ENCODE results near the gene FNDC11. TPM values are rescaled to one million over a fixed set of nuclear protein-coding genes. Genes with fewer than 3 reads are reported as not detected.

FNDC11 gene
- total and polyA plus RNA-seq, 4 donors, result under 0.01 to 0.01 TPM; not detected in 2

DNA sequence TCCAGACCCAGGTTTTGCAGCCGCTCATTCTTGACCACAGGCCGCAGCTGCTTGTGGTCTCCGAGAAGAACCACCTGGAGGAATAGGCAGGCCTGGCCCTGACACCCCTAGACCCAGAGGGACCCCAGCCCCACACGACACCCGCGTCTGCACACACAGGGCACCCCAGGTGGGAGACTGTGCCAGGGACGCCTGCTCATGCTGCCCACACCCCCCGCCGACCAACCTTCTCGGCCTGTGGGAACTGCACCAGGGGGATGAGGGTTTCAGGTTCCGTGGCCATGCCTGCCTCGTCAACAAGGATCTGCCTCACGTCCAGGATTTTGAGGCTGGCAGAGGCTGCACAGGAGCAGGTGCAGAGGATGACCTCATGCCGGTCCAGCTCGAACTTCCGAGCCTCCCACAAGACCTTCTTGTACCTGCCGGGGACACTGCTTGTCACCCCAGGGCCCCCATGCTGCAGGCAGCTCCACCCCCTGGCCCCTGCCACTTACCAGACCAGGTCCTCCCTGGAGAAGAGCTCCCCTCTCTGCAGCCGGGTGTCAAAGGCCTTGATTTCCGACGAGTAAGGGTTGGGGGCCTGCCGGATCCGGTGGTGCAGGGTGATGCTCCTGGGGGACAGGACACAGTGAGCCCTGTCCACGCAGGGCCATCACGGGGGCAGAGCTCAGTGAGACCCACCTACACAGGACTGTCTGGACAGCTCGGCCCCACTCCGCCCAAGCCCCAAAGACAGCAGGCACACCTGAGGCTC, 7.1 kb downstream of the FNDC11 start:
- H3K36me3 ChIP-seq (ENCODE audit: control insufficient read depth in 4 of 4, insufficient read depth in 3 of 4, low read depth in 1 of 4, low read length in 3 of 4), result peaks cover 0 to 54% (median 37%) of the 10 kb centered on the region in 4 donors

DNA sequence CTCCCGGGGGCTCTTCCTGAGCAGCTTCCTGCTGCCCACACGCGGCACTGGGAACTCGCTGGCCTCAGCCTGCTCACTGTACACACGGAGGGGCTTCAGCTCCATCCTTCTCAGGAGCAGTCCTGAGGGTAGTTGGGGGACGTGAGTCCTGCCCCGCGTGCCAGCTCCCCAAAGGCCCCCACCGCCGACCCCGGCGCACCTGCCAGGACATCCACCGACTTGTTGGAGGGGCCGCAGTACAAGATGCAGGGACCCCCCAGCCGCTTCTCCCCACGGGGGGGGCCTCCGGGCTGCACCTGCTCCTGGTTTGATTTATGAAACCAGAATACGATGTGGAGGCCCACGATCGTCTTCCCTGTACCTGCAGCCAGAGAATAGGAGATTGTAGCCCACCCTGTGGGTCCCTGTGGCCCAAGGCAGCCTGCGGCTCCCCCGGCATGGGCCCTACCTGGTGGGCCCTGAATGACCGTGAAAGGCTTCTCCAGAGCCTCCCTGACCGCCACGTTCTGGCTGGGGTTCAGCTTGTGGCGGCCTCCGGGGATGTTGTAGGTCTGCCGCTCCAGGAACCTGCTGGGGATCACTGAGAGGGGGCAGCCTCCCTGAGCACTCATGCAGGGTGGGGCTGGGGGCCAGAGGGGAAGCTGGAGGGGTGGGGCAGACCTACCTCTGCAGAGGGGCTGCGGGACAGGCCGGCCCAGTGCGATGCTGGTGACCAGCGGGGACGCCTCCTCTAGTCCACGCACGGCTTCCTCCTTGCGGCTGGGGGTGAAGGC, 7.9 kb downstream of the FNDC11 start:
- no peak overlapping the region for H3K4me3 ChIP-seq (ENCODE audit: low read depth in 1 of 3, low read length in 3 of 3)
- H3K36me3 ChIP-seq (ENCODE audit: control insufficient read depth in 4 of 4, insufficient read depth in 3 of 4, low read depth in 1 of 4, low read length in 3 of 4), result peaks cover 0 to 60% (median 37%) of the 10 kb centered on the region in 4 donors
- DNase-seq (ENCODE audit: low spot score), result no peak
- H3K9ac ChIP-seq (ENCODE audit: low read depth in 1 of 2, low read length in 2 of 2), result no peak overlapping the region
- H3K9me3 ChIP-seq (ENCODE audit: control insufficient read depth in 4 of 4, low read length in 3 of 4), result no peaks in the 10 kb centered on the region
- H3K27ac ChIP-seq (ENCODE audit: low read depth in 1 of 2, low read length in 2 of 2), result no peak overlapping the region
- H3K4me1 ChIP-seq (ENCODE audit: control insufficient read depth in 4 of 4, insufficient read depth in 4 of 4, low read length in 3 of 4), result no peaks in the 10 kb centered on the region
- H3K27me3 ChIP-seq (ENCODE audit: control insufficient read depth in 4 of 4, insufficient read depth in 4 of 4, low read length in 3 of 4), result no peaks in the 10 kb centered on the region
- TF ChIP-seq REST (IDR thresholded peaks at IDR 0.05), result no peak
- no peak for TF ChIP-seq EGR1 (IDR thresholded peaks at IDR 0.05; ENCODE audit: low read depth in 2 of 2)
- TF ChIP-seq YY1 (IDR thresholded peaks at IDR 0.05), result no peak
- TF ChIP-seq, protein P1, sequence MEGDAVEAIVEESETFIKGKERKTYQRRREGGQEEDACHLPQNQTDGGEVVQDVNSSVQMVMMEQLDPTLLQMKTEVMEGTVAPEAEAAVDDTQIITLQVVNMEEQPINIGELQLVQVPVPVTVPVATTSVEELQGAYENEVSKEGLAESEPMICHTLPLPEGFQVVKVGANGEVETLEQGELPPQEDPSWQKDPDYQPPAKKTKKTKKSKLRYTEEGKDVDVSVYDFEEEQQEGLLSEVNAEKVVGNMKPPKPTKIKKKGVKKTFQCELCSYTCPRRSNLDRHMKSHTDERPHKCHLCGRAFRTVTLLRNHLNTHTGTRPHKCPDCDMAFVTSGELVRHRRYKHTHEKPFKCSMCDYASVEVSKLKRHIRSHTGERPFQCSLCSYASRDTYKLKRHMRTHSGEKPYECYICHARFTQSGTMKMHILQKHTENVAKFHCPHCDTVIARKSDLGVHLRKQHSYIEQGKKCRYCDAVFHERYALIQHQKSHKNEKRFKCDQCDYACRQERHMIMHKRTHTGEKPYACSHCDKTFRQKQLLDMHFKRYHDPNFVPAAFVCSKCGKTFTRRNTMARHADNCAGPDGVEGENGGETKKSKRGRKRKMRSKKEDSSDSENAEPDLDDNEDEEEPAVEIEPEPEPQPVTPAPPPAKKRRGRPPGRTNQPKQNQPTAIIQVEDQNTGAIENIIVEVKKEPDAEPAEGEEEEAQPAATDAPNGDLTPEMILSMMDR (IDR thresholded peaks at IDR 0.05; ENCODE audit: low read depth, low read length, missing input control), result no peak
- no peak for TF ChIP-seq NR2F2 (IDR thresholded peaks at IDR 0.05)
- no peak for TF ChIP-seq TAF1 (conservative IDR thresholded peaks at IDR 0.05)
- WGBS, result 95% methylated on average over 36 of the region's 36 CpGs

More for the DNA sequence above, 7.1 kb downstream of the FNDC11 start:
- no peak overlapping the region for H3K27ac ChIP-seq (ENCODE audit: low read depth in 1 of 2, low read length in 2 of 2)
- H3K9me3 ChIP-seq (ENCODE audit: control insufficient read depth in 4 of 4, low read length in 3 of 4), result no peaks in the 10 kb centered on the region
- 97% methylated on average over 26 of the region's 26 CpGs for WGBS
- TF ChIP-seq HNF4A (conservative IDR thresholded peaks at IDR 0.05) (no peak), RAD21 (IDR thresholded peaks at IDR 0.05) (no peak), SP1 (IDR thresholded peaks at IDR 0.05) (no peak), ATF3 (IDR thresholded peaks at IDR 0.05) (no peak), EGR1 (IDR thresholded peaks at IDR 0.05; ENCODE audit: low read depth in 2 of 2) (no peak), FOXA1 (IDR thresholded peaks at IDR 0.05) (no peak)
- TF ChIP-seq, protein P1 (IDR thresholded peaks at IDR 0.05; ENCODE audit: low read depth, low read length, missing input control), result no peak
- no peak overlapping the region for H3K4me3 ChIP-seq (ENCODE audit: low read depth in 1 of 3, low read length in 3 of 3)
- no peaks in the 10 kb centered on the region for H3K27me3 ChIP-seq (ENCODE audit: control insufficient read depth in 4 of 4, insufficient read depth in 4 of 4, low read length in 3 of 4)
- H3K4me1 ChIP-seq (ENCODE audit: control insufficient read depth in 4 of 4, insufficient read depth in 4 of 4, low read length in 3 of 4), result no peaks in the 10 kb centered on the region
- no peak overlapping the region for H3K9ac ChIP-seq (ENCODE audit: low read depth in 1 of 2, low read length in 2 of 2)
- no peak for DNase-seq (ENCODE audit: low spot score)

Data from liver (tissue), 9 donors.